HG03139 (cell line): ENCODE data around the gene RSPO4.

Experiments
- ATAC-seq: cut with Tn5 transposase; IDR thresholded peaks from one replicate; pipeline ENCODE4 v1.9.1; 2021; ENCODE audit not compliant: unreplicated experiment

Gene RSPO4

DNA sequence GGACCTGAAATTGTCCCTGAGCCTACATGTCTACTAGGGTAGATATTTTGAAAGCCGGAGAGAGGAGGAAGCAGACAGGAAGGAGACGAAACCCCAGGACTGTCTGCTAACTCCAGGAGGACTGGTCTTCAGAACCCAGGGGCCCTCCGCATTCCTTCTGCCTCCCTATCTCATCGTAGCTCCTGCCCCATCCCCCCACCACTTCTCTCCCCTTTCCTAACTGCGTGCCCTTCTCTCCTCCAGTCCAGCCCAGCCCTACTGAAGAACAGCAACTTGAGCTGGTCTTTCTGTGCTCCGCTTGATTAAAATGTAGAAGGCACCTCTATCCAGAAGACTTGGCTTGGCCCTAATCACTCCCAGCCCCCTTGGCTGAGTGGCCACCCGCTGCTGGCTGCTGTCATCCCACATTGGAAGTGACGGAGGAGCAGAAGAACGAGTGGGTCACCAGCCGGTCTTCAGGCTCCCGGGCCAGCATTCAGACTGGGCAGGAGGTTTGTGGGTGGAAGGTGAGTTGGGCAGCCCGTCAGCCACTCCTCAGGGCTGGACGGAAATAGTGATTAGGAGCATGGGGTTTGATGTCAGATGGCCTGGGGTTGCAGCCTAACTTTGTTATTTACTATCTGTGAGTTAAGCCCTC is 57.2 kb downstream of the RSPO4 start:
- no peak for ATAC-seq

DNA sequence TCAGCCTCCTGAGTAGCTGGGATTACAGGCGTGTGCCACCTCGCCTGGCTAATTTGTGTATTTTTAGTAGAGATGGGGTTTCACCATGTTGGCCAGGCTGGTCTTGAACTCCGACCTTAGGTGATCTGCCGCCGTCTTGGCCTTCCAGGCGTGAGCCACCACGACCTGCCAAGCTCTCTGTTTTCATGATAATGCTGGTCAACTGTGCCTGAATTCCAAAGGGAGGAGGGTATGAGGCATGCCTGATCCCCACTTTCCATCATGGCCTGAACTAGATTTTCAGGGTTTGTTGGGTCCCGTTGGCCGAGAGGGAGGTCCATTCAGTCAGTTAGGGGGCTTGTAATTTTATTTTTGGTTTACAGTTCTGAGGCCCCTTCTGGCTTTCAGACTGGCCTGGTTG is 58.0 kb downstream of the RSPO4 start:
- ATAC-seq = no peak

DNA sequence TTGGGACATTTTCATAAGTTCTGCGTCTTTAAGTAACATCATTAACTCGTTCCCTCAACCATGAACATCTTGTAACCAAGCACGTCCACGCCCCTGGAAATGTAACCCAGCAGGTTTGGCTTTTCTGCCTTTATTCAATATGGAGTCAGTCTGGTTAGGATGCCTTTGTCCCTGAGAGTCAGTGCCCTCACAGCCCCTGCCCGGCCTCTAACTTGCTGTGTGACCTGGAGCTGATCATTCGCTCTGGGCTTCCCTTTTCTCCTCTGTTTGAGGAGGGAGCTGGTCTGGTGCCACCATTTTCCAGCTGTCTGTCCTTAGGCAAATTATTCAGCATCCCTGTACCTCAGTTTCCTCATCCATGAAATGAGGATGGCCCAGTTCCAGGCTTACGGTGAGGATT is 59.5 kb downstream of the RSPO4 start:
- no peak for ATAC-seq

DNA sequence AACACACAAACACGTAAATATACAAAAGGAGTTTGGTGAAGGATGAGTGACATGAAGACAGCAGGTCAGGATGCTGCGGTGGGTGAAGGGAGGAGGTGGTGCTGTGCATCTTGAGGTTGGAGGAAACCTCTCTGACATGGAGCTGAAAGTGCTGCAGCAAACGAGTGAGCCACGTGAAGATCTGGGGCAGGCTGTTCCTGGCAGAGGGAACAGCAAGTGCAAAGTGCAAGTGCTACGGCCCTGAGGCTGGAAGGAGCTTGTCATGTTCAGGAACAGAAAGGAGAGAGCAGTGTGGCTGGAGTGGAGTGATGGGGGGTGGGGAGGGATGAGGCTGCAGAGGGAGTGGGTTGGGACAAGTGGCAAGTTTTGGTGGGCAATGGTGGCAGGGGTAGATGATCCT is 61.2 kb downstream of the RSPO4 start:
- no peak for ATAC-seq

DNA sequence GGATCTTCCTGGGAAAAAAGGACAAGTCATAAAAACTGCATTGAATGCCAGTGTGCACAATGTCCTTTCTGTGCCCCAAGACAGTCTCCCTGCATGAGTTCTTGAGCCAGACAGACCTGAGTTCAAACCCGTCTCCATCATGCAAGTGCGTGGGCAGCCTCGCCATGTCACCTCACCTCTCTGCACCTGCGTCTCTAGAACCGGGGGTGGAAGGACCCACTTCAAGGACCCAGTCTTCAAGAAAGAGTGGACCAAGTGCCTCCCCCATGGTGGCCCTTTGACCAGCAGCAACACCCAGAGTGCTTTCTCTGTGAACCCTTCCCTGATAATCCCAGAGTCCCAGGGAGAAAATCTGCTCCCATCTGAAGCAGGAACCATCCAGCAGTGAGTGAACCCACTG is 62.5 kb downstream of the RSPO4 start:
- no peak for ATAC-seq

DNA sequence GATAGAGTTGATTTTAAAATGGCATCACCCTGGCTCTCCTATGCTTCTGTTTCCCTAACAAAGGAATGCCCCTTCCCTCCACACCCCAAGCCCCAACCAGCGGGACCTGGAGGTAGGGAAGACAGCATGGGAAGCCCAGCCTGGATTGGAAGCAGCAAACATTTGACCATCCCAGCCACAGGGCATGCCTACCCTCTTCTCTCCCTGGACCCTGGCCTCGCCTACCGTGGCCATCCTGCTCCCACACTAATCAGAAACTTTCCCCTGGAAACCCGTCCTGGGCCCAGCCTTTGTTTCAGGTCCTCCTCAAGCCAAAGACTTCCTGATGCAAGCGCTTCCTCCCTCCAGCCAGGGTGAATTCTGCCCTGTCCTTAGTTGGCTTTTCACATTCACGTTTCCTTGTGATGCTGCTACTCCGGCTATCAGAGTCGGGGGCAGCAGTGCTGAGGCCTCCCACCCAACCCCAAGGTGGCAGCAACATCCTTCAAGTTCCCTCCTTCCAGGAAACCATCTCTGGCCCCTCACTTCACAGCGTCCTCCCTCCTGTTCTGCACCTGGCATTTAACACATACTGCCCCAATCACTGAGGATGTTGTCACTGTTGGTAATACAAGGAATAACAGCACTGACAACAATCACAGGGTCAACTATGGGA is 67.8 kb downstream of the RSPO4 start:
- ATAC-seq = no peak

DNA sequence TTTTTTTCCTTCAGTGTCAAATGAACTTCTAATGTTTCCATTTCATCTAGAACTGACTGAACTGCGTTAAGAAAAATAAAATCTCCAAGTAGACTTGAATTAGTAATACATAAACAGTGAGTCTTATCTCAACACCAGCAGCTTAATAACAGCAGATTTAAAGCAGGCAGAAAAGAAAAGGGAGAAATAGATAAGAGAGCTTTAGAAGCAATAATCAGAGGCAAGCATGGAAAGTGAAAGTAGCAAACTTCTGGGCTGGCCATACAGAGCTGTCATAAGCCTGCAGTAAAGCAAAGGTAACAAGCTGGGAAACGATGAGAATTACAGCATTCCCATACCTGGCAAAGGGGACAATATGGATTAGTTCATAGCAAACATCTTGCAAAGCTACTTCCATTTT is 69.1 kb downstream of the RSPO4 start:
- no peak for ATAC-seq

DNA sequence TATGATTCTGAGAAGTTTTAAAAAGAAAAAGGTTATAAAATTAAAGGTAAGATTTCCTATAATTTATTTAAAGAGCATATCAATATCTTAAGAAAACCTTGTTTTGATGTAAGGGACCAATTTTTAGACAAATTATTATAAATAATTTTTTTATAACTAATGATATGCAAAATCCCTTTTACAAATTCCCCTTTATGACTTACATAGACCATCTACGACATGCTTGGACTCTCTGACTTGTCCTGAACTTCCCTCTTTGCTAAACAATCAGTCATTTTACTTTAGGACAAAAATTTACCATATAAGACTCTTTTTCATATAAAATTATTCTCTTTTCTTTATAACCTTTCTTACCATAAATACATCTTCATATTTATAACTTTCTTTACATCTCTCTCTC is 70.7 kb downstream of the RSPO4 start:
- no peak for ATAC-seq

DNA sequence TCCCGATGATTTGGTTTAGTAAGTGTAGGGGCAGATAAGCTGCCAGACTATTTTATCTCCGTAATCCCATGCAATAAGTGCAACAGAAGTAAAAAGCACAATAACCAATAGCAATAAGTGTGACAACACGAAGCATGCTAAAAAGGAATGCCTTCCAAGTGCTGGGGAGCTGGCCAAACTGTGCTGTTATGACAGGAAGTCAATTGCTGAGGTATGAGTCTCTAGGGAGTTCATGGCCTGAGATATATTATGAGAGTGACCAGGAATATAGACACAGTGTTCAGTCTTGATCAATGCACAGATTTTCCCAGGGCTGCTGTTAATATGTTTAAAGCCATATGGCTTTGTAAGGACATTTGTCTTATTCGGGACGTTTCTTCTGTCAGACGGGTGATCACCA is 75.4 kb downstream of the RSPO4 start:
- no peak for ATAC-seq

DNA sequence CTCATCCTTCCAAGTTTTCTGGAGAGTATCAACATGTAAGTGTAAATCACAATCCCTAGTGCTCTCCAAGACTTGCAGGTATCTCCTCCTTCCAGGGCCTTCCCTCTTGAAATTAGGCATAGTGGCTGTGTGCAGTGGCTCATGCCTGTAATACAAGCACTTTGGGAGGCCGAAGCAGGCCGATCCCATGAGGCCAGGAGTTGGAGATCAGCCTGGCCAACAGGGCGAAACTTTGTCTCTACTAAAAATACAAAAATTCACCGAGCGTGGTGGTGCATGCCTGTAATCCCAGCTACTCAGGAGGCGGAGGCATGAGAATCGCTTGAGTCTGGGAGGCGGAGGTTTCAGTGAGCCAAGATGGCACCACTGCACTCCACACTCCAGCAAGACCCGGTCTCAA is 76.6 kb downstream of the RSPO4 start:
- ATAC-seq = no peak

DNA sequence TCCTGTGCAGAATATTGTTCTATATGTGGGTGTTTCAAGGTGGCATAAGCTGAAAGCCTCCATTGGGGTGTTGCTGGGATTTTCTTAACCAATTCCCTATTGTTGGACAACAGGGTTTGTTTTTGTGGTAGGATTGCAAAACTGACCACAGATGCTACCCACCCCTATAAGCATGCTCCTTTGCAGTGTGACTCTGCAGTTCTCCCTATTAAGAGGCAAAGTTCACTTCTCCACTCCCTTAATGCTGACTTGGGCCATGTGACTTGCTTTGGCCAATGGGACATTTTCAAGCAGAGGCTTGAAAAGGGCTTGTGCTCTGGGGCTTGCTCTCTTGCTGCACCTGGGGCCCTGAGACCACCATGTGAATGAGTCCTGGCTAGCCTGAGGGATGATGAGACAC is 77.5 kb downstream of the RSPO4 start:
- ATAC-seq = no peak

DNA sequence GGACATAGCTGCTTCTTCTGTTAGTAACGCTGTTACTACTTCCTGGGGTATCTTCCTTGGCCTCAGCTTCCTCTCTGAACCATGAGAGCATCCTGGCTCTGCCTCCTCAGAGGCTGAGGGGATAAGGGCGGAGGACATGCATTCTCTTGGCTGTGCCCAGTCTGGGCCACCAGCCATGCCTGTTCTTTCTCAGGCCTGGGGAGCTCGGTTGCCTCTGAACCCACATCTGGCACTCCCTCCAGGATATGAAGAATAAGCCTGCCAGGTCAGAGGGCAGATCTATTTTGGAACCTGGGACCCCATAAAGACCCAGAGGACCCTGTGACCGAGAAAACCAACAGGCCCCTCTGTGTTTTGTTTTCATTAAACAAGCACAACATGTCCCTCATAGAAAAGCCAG is 79.3 kb downstream of the RSPO4 start:
- no peak for ATAC-seq

DNA sequence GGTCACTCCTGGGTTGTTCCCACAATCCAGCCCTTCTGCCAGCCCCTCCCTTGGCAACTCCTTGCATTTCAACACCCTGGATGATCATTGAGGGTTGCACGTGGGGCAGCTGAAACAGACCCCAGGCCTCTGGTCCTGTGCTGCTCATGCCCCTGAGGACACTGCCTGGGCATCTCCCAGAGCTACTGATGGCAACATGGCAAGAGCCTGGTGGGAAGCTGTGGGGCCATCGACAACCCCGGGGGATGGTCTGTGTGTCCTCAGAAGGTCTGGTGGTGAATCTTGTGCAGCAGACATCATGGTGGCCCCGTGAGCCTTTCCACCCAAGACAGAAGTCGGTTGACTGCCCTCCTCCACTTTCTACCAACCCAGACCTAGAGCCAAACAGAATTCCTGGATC is 81.0 kb downstream of the RSPO4 start:
- ATAC-seq = no peak

DNA sequence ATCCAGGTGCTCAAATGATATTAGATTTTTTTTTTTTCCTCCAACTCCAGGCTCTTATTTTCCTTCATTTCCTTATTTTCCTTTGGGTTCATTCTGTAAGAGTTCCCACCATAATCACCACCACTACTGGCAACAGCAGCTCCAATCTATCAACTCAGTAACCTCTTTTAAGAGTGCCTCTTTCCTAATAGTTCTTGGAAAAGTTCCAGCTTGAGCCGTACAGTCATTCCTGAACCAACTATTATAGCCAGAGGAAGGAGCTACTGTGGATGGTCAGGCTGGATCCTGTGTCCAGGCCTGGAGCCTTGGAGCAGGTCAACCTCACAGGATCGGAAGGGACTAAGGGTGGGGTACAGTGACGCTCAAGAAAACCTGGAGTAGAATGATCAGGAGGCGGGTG is 81.8 kb downstream of the RSPO4 start:
- ATAC-seq = no peak

DNA sequence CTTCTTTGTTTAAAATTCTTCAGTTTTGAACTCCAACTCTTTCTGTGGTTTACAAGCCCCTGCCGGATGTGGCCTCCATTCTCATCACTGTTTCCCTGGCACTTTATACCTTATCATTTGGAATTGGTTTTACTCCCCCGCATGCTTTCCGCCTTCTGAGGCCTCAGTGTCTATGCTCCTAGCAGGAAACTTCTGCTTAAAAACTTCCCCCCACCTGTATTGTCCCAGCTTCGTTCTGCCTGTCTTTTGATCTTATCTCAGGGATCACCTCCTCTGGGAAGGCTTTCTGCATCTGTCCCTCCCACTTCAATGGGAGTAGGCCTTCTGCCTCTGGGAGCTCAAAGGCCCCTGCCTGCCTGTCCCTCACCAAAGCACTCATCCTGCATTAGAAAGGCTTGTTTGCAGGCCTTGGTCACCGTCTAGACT is 82.6 kb downstream of the RSPO4 start:
- ATAC-seq = no peak

DNA sequence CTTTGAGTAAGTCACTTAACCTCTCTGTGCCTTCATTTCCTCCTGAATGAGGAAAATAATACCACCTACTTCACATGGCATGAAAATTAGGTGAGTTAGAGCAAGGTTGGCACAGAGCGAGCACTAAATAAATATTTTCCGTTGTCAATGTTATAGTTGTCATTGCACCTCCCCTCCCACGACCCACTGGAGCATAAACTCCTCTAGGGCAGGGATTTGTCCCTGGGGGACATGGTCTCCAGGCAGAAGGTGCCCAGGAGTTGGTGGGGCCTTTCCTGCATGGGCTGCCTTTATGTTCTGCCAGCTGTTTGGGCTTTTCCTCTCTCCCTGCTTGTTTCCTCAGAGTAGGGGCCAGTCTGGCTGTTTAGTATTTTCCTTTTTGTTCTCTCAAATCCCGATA is 84.7 kb downstream of the RSPO4 start:
- no peak for ATAC-seq

DNA sequence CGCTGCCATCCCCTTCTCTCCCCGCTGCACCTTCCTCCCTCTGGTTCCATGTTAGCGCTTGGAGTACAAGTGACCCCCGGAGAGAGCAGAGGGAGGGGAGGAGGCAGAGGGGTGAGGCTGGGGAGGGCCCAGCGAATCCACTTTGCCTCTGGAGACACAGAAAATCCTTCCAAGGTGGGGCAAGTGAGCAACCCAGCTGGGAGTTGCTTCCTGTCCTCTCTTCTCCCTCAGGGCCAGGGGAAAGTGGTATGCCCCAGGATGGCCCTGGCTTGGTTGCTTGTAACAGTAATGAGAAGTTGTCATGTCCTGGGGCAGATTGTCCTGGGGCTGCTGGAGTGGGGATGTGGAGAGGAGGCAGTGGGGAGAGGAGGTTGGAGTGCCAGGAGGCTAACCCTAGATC is 85.3 kb downstream of the RSPO4 start:
- no peak for ATAC-seq

DNA sequence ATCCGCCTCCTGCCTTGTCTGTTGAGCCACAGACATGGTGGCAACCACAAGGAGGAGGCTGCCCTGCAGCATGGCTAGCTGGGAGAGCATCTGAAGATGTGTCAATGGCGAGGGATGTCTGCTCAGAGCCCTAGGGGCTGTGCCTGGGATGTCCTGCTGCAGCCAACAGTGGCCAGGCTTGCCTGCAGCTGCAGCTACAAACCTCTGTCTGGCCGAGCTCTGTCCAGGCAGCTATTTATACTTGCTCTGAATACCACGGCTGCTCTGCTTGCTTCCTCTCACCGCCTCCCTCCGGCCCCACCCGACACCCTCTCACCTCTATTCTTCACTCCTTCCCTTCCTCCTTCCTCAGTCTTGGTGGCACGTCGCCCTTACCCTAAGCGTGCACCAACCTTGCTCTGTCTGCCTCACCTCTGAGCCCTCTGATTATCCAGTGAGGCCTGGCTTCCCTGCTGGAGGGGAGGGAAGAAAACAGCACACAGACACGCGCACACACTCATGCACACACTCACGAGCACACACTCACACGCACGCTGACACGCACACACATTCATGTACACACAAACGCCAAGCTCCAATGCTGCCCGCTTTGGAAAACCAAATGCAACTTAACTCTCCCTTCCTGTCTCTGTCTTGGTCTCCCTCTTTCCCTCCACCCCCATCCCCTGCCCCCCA is 85.8 kb downstream of the RSPO4 start, which contains the start of gene ANGPT4:
Gene ANGPT4, minus strand, starts transcription at position 210 of the 675 bp plus-strand sequence. Its CDS starts 120 bp downstream, at position 90.
- ATAC-seq = no peak

DNA sequence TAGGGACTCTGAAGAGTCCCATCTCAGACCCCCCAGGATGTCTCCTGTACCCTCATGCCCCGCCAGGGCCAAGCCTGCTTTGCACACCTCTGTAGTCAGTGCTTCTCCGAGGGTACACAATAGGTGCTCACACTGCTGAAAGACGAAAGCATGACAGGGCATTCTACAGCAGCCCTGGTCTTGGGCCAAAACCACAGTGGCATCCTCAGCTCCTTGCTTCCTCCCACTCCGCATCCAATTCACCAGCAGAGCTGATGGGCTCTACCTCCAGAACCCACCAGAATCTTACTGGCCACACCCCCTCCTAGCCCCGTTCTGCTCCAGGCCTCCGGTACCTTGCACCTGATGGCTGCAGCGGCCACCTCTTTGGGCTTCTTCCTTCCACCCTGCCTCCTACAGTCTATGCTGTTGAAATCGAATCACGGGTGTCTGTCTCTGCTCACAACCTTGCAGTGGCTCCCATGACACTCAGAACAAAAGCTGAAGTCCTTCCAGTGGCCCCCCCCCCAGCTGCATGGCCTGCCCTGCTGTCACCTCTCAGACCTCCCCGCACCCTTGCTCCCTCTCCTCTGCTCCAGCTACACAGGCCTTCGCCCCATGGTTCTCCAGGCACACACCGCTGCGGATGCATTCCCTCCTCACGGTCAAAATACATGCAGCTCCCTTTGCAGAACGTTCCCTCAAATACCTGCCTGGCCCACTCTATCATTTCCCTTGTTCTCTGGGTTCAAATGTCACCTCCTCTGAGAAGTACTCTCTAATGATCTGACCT is 87.2 kb downstream of the RSPO4 start:
- no peak for ATAC-seq

DNA sequence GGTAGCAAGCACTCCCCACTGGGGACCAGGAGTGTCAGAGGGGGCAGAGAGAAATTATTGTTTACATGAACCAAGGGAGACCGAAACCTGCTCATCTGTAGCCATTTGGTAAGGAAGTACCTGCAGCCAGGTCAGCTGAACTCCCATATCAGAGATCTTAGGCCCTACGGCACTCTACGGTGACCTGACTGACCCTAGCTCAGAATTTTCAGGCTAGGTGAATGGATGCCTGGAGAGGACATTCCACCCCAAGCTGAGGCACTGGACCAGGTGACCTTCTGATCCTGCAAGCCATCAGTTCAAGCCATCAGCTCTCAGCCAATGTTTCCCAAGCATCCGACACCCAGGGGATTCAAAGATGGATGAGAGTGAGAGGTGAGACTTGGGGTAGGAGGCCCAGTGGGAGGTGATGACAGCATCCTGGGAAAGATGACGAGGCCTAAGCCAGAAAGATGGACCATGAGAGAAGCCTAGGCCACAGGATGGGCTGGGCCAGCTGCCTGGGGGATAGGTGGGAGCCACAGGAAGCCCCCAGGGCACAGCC is 88.7 kb downstream of the RSPO4 start:
- no peak for ATAC-seq

DNA sequence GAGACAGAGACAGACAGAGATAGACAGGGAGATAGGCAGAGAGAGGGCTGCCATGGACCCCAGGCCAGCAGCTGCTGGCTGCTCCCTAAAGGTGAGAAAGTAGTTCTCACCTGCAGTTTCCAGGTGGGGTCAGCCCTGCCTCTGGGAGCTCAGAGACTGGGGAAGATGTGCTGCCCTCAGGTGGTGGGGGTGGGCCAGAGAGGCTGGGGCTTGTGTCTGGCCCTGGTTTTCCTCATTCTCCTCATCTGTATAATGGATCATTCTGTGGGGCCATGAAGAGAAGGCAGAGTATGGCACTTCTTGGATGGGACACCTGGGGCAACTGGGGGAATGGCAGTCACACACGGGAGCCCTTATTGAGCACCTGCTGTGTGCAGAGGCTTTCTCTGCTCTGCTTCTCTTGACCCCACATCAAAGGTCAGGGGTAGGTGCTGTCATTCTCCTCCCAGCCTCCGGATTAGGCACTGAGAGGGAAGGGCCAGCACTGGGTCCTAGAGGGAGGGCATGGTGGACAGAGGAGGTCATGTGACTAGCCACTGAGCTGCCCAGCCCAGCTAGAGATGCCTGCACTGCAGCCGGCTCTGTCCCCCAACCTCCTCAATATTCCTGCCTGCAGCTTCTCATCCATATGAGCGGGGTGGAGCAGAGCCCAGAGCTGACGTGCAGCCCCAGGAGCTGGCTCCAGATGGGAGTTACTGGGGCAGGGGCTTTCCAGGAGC is 90.1 kb downstream of the RSPO4 start:
- no peak for ATAC-seq
